ENCODE data around the gene TRMT6.
A peak's percentile ranks its signal among the peaks of the same experiment; 100 is the strongest.

Gene TRMT6

GRCh38 chr20:5949943-5950270 is 426 bp downstream of the TRMT6 start:
- DNase-seq (ENCODE audit: low read depth in 2 of 2): no peak

DNA sequence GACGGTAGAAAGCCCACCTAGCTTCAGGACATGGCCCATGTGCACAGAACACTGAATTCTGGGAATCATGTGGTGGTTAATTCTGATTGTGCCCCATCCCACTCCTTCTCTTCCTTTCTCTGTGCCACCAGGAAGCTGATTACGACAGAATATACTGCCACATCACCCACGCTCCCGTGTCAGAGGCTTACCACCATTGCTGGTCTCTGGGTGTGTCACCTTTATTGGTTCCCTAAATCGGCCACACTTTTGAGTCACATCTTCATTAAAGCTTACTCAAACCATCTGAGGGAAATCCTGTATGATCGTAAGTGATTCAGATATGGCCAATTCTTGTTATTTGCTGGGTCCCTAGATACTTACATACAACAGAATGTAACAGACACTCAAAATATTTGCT is 3.1 kb downstream of the TRMT6 start:
- peak; percentile 20 to 43 for DNase-seq (ENCODE audit: low read depth in 2 of 2)

GRCh38 chr20:5945963-5946362 is 4.4 kb downstream of the TRMT6 start:
- DNase-seq (ENCODE audit: low read depth in 2 of 2): peak in 1 of 2 donors; percentile 11

GRCh38 chr20:5938456-5939029 is 11.8 kb downstream of the TRMT6 start:
- DNase-seq (ENCODE audit: low read depth in 2 of 2): no peak

DNA sequence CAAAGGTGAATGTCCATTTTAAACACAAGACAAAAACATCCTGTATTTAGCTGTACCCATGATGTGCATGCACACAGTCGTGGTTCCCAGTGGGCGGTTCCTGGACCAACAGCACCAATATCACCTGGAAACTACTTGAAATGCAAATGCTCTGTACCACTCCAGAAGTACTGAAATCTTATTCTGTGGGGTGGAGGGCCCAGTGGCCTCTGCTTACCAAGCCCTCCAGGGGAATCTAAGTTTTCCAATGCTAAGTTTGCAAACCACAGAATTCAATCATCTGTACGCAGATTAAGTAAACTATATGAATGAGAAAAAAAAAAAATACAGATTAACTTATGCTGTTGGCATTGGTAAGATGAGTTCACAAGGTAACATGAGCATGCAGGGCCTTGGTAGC is 14.1 kb downstream of the TRMT6 start:
- DNase-seq (ENCODE audit: low read depth in 2 of 2): no peak

DNA sequence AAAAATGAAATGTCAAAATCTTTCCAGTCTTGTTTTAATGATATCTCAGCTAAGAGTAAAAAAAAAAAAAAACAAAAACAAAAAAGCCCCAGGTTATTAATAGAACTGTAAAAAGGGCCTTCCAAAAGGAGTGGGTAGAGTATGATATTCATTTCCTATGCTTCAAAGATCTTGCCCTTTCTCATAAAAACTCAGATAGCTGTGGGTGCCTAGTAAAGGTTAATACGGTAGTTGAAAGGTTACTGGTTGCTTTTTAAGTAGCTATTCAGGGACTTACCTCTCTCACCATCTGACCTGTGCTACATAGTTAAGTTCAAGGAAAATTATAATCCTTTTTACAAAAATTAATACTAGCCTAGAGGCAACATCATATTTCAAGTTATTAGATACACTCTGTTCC is 14.9 kb downstream of the TRMT6 start:
- DNase-seq (ENCODE audit: low read depth in 2 of 2): no peak

DNA sequence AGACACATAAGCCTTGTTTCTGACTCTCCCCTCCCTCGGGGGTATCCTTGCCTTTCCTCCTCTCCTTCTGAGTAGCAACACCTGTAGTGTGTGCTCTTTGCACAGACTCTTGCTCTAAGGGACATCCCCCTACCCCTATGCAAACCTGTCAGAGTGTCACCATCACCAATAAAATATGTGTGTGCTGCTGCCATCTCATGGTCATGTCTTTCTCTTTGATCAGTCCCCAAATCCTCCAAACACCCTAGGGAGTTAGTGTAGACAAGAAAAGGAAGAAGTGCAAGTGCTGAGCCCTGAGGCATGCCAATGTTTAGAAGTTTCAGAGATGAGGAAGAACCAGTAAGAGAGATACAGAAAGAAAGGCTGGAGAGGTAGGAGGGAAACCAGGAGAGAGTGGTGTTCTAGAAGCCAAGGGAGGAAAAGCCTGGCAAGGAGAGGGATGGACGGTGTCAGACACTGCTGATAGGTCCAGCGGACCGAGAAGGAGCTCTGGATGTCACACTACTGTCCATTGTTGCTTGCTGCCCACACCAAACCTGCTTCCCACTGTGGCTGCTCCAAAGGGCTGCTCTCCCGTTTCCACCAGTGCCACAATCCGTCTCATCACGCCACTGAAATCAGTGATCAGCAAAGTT is 16.4 kb downstream of the TRMT6 start:
- no peak for DNase-seq (ENCODE audit: low read depth in 2 of 2)

DNA sequence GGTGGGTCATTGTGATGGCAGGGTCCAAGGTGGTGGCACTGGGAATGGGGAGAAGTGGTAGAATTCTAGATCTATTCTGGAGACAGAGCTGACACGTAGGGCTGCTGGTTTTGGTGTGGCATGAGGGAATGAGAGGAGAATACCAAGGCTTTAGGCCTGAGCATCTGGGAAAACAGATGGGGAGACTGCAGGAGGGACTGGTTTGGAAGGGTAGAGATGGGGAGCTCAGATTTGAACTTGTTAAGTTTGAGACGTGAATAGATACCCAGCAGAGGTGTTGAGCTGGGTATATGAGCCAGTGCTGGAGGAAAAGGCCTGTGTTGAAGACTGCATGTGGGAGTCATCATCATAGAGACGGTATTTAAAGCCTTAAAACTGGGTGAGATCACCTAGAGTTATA is 17.5 kb downstream of the TRMT6 start:
- DNase-seq (ENCODE audit: low read depth in 2 of 2): no peak

DNA sequence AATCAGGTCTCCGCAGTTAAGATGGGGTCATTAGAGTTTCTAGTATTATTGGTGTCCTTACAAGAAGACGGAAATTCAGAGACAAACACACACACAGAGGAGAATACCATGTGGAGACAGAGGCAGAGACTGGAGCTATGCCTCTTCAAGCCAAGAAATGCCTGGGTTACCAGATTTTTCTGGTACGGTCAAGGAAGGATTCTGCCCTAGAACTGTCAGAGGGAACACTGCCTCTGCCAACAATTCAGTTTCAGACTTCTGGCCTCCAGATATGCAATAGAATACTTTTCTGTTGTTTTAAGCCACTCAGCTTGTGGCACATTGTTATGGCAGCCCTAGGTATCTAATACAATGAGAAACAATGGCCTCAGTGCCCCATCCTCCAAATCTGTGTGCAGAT is 18.9 kb downstream of the TRMT6 start:
- no peak for DNase-seq (ENCODE audit: low read depth in 2 of 2)

DNA sequence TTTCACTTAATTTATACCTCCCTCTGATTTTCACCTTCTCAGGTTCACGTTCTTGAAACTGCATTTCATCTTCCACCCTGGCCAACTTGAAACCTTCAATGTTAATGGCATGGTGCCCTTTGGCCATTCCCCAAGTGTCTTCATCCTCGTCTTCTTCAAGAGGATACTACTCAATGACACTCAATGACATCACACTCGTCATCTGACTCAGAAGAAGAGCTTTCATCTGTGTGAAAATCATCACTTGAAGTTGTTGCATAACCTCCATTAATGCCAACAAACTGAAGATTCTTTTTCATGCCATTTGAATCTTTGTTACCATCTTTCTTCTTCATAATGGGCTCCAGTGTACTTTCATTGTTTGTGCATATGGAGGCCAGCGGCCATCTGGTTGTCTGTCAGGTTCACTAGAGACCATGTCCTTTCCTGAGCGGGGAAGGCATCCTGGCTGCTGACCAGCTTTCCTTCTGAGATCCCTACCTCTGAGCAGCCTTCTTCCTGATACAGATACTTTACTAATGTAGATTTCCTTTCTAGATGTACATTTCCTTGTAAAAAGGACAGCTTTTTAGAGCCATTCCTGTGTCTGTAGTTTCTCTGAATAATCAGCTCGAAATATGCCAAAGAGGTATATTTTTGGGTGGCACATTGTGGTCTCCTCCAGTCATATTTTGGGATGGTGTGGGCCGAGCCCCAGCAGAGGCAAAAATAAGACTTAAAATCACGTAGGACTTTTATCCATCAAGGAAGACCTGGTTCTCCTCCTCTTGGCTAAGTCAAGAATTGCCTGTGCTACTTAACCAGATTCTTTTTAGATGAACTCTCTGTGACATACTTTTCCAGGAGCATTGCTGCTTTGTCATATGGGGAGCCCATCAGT is 21.3 kb downstream of the TRMT6 start:
- DNase-seq (ENCODE audit: low read depth in 2 of 2): no peak

GRCh38 chr20:5927749-5928462 is 22.4 kb downstream of the TRMT6 start:
- DNase-seq (ENCODE audit: low read depth in 2 of 2): no peak

DNA sequence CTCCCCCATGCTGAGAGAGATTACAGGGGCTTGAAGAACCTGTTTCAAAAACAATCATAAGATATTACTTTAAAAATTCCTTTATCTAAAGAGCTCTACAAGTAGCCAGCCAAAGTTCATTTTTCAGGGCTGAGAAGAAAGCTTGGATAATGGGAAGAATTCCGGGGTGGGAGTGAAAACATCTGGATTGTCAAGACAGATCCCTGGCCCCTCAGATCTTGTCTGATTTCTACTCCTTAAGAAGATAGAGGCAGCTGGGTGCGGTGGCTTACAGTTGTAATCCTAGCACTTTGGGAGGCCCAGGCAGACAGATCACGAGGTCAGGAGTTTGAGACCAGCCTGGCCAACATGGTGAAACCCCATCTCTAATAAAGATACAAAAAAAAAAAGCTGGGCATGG is 24.8 kb downstream of the TRMT6 start:
- DNase-seq (ENCODE audit: low read depth in 2 of 2): no peak

DNA sequence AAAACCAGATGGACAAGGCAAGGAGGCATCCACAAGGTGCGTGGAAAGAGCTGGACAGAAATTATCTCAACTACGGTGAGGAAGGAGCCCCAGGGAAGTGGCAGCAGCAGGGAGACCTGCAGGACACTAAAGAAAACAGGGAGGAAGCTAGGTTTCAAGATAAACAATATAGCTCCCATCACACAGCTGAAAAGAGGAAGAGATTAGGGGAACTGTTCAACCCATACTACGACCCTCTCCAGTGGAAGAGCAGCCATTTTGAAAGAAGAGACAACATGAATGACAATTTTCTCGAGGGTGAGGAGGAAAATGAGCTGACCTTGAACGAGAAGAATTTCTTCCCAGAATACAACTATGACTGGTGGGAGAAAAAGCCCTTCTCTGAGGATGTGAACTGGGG is 26.8 kb downstream of the TRMT6 start:
- no peak for DNase-seq (ENCODE audit: low read depth in 2 of 2)

DNA sequence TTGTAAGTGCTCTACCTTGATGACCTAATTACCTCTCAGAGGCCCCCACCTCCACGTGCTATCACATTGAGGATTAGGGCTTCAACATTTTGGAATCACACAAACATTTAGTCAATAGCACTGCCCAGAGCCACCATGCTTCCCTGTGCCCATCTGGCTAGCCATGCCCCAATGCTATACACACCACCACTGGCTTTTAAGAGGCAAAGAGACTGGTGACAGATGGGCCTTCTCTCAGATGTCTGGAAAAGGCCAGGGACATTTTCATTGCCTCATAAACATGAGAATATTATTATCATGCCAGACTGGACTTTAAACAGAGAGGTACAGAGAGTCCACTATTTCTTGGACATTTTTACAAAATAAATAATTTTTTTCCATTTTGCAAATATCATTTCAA is 29.8 kb downstream of the TRMT6 start:
- no peak for DNase-seq (ENCODE audit: low read depth in 2 of 2)

GRCh38 chr20:5919626-5920544 is 30.4 kb downstream of the TRMT6 start:
- no peak for DNase-seq (ENCODE audit: low read depth in 2 of 2)

DNA sequence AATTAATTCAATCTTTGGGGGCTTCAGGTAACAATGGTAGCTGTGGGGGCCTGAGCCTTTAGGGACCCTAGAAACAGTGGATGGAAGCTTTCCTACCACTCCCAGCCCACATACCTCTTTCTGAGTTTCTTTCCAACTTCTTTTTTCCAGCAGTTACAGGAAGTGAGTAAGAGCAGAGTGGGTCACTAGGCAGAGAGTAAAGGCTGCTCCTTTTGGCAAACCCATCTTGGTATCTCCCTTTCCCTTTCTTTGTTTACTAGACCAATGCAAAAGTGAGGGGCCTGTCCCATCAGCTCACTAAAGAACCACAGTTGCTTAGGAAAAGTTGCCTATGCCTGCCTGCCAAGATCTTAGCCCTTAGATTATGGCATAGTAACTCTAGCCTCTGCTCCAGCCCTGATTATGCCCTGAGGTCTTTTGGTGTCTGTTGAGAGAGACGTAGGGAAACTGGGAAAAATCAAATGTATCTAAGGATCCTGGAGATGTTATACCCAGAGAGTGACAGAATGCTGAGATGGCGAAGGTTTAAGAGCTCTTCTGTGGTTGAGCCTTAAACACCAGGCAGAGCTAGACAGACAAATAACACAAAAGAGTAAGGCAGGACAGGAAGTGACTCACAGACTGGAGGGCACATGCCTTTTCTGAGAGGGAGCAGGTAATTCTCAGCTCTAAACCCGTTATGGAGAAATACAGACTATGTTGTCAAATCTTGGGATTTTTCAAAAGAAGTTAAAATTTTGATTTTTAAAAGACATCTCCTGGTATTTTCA is 31.3 kb downstream of the TRMT6 start:
- DNase-seq (ENCODE audit: low read depth in 2 of 2): no peak

GRCh38 chr20:5914859-5915258 is 35.5 kb downstream of the TRMT6 start:
- no peak for DNase-seq (ENCODE audit: low read depth in 2 of 2)

DNA sequence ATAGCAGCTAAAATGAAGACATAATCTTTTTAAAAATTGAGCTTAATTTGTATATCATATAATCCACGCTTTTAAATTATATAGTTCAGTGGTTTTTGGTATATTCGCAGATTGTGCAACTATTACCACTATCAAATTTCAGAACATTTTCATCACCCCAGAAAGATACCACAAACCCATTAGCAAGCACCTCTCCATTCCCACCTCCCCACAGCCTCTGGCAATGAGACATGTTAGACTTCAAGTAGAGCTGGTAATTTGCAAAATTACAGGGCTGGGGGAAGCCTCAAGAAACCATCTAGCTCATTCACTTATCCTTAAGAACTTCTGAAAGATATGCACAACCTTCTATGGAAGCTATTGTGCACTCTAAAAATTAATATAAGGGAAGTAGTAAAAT is 37.2 kb downstream of the TRMT6 start:
- no peak for DNase-seq (ENCODE audit: low read depth in 2 of 2)

DNA sequence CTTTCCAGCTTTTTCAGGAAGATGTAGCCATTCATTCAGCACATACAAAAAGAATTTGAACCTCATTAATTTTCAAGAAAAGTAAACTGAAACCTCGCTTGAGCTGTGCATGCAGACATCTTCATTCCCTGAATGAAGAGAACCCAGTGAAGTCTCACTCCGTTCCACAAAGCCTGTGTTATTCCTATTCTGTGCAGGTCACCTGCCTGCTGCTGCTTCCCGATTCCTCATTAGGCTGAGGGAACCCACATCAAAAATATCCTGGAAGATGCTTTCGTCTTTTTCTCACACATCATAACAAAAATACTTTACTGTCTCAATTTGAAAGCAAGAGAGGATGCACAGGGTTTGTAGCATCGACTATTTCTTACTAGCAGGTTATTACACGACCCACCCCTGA is 40.1 kb downstream of the TRMT6 start:
- DNase-seq (ENCODE audit: low read depth in 2 of 2): no peak

- no peak for DNase-seq (ENCODE audit: low read depth in 2 of 2)
These were observed 41.4 kb downstream of the TRMT6 start for GRCh38 chr20:5908981-5909380.

DNA sequence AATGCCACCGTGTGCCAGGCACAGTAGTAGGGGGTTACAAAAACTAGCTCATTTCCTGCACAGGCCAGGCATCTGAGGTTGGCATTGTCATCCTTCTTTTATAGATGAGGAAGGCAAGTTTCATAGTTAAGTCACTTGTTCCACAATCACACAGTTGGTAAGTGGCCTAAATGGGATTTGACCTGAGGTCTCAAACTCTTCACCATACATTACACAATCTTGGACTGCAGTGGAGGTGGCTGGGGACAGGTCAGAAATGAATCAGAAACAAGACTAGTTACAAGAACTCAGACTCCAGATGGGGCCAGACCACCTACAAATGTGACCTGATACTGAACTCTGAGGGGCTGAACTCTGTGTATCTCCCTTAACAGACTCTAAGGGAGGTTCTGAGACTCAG is 49.4 kb downstream of the TRMT6 start:
- no peak for DNase-seq (ENCODE audit: low read depth in 2 of 2)
